Mammary epithelial cell (primary cell): ENCODE measurements around the gene POC5.

Experiments used
- EZH2 ChIP-seq: IDR thresholded peaks from 2 replicates; pipeline ENCODE4 v1.6.1; 2012; ENCODE audit warnings: low read length, inconsistent platforms, borderline replicate concordance
- TF ChIP-seq, protein P1 (sequence below), 2 donors: IDR thresholded peaks in 1 of 2; conservative IDR thresholded peaks in 1 of 2; 2 replicates each; pipeline ENCODE4 v1.5.1; 2011 to 2012; ENCODE audit warnings: inconsistent platforms in 2 of 2, low read length in 2 of 2, mild to moderate bottlenecking in 2 of 2, control low read depth in 1 of 2, low read depth in 1 of 2; ENCODE audit not compliant: insufficient read depth in 1 of 2; ENCODE audit errors: extremely low read depth in 1 of 2

DNA sequence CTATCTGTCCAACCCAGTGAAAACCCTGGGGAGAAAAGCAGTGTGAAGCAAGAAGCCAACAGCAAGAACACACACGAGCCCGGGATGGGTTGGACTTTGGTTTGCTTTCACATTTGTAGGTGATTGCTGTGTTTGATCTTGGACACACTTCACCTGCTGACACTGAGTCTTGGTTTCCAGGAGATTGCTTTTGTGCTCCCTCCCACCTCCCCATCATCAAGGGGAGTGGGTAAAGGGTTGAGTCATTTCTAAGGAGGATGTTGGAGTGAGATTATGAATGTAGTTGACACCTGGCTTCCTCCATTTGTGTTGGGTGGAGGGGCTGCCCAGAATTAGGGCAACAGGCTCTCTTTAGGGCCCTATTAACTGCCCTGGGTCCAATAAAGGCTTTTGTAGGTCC is 68.5 kb downstream of the POC5 start:
- TF ChIP-seq, protein P1, sequence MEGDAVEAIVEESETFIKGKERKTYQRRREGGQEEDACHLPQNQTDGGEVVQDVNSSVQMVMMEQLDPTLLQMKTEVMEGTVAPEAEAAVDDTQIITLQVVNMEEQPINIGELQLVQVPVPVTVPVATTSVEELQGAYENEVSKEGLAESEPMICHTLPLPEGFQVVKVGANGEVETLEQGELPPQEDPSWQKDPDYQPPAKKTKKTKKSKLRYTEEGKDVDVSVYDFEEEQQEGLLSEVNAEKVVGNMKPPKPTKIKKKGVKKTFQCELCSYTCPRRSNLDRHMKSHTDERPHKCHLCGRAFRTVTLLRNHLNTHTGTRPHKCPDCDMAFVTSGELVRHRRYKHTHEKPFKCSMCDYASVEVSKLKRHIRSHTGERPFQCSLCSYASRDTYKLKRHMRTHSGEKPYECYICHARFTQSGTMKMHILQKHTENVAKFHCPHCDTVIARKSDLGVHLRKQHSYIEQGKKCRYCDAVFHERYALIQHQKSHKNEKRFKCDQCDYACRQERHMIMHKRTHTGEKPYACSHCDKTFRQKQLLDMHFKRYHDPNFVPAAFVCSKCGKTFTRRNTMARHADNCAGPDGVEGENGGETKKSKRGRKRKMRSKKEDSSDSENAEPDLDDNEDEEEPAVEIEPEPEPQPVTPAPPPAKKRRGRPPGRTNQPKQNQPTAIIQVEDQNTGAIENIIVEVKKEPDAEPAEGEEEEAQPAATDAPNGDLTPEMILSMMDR (conservative IDR thresholded peaks at IDR 0.05 in 1 of 2, IDR thresholded peaks at IDR 0.05 in 1 of 2; ENCODE audit: extremely low read depth in 1 of 2, insufficient read depth in 1 of 2, low read depth in 1 of 2, low read length in 2 of 2), result no peak
- no peak for TF ChIP-seq EZH2
